Liver (tissue), 9 donors: Measurements from ENCODE around the gene KCNN1. TPM values are rescaled to one million over a fixed set of nuclear protein-coding genes. Genes with fewer than 3 reads are reported as not detected.
A peak's percentile ranks its signal among the peaks of the same experiment; 100 is the strongest.

Source experiments
- DNase-seq: peaks from one replicate; pipeline ENCODE4 v3.0.0-alpha.2; 2017; ENCODE audit warnings: low spot score
- H3K27ac ChIP-seq, 2 donors: one replicate each; pipeline ENCODE4 v1.7.0; 2013; ENCODE audit warnings: inconsistent platforms in 2 of 2, low read length in 2 of 2, control low read depth in 1 of 2, low read depth in 1 of 2, mild to moderate bottlenecking in 1 of 2
- H3K27me3 ChIP-seq, 4 donors: one replicate each; pipeline versions ENCODE4 v1.6.1 to v1.7.0; 2013; ENCODE audit warnings: low read length in 3 of 4, inconsistent platforms in 1 of 4, mild to moderate bottlenecking in 1 of 4, moderate library complexity in 1 of 4; ENCODE audit not compliant: control insufficient read depth in 4 of 4, insufficient read depth in 4 of 4
- H3K36me3 ChIP-seq, 4 donors: one replicate each; pipeline versions ENCODE4 v1.6.1 to v1.7.0; 2013; ENCODE audit warnings: low read length in 3 of 4, mild to moderate bottlenecking in 3 of 4, low read depth in 1 of 4, moderate library complexity in 1 of 4; ENCODE audit not compliant: control insufficient read depth in 4 of 4, insufficient read depth in 3 of 4
- H3K4me1 ChIP-seq, 4 donors: one replicate each; pipeline versions ENCODE4 v1.6.1 to v1.7.0; 2013; ENCODE audit warnings: low read length in 3 of 4, mild to moderate bottlenecking in 3 of 4, moderate library complexity in 1 of 4; ENCODE audit not compliant: control insufficient read depth in 4 of 4, insufficient read depth in 4 of 4
- H3K4me3 ChIP-seq, 3 donors: one replicate each; pipeline versions ENCODE4 v1.6.1 to v1.7.0; 2013; ENCODE audit warnings: low read length in 3 of 3, control low read depth in 1 of 3, low read depth in 1 of 3, mild to moderate bottlenecking in 1 of 3
- H3K9ac ChIP-seq, 2 donors: one replicate each; pipeline ENCODE4 v1.7.0; 2013; ENCODE audit warnings: low read length in 2 of 2, mild to moderate bottlenecking in 2 of 2, moderate library complexity in 2 of 2, control low read depth in 1 of 2, low read depth in 1 of 2
- H3K9me3 ChIP-seq, 4 donors: one replicate each; pipeline versions ENCODE4 v1.6.1 to v1.7.0; 2013; ENCODE audit warnings: low read length in 3 of 4; ENCODE audit not compliant: control insufficient read depth in 4 of 4
- CTCF ChIP-seq: fragments of 150-350 bp; IDR thresholded peaks from 2 replicates; pipeline ENCODE4 v1.5.1; 2017; ENCODE audit warnings: improper control_type of control experiment, low read depth, low read length; ENCODE audit not compliant: missing input control
- FOXA1 ChIP-seq: IDR thresholded peaks from 2 replicates; pipeline ENCODE4 v1.6.1; 2016; ENCODE audit warnings: antibody characterized with exemption
- HNF4A ChIP-seq, 2 donors: conservative IDR thresholded peaks; 2 replicates each; pipeline ENCODE4 v1.6.1; 2016; ENCODE audit warnings: antibody characterized with exemption in 2 of 2, mild to moderate bottlenecking in 2 of 2
- HNF4G ChIP-seq: IDR thresholded peaks from 2 replicates; pipeline ENCODE4 v1.6.1; 2016; ENCODE audit warnings: antibody characterized with exemption
- NR2F2 ChIP-seq: IDR thresholded peaks from 2 replicates; pipeline ENCODE4 v1.6.1; 2016; ENCODE audit warnings: antibody characterized with exemption
- RAD21 ChIP-seq, 2 donors: IDR thresholded peaks; 2 replicates each; pipeline ENCODE4 v1.6.1; 2016; ENCODE audit warnings: antibody characterized with exemption in 2 of 2, mild to moderate bottlenecking in 2 of 2
- RXRA ChIP-seq, 2 donors: IDR thresholded peaks; 2 replicates each; pipeline ENCODE4 v1.6.1; 2017 to 2018; ENCODE audit warnings: antibody characterized with exemption in 2 of 2, mild to moderate bottlenecking in 1 of 2
- SP1 ChIP-seq: IDR thresholded peaks from 2 replicates; pipeline ENCODE4 v1.6.1; 2018; ENCODE audit warnings: antibody characterized with exemption, mild to moderate bottlenecking
- TAF1 ChIP-seq: conservative IDR thresholded peaks from 2 replicates; pipeline ENCODE4 v1.6.1; 2016; ENCODE audit warnings: antibody characterized with exemption, mild to moderate bottlenecking
- YY1 ChIP-seq: IDR thresholded peaks from 2 replicates; pipeline ENCODE4 v1.6.1; 2016; ENCODE audit warnings: antibody characterized with exemption, mild to moderate bottlenecking
- ZBTB33 ChIP-seq: IDR thresholded peaks from 2 replicates; pipeline ENCODE4 v1.6.1; 2016; ENCODE audit warnings: antibody characterized with exemption
- WGBS: extraction: QIAGEN DNeasy Blood & Tissue Kit; methylation state at CpG from one replicate; pipeline ENCODE4 v1.1.7; 2013; 5-methylcytosine and 5-hydroxymethylcytosine counted together
- polyA plus RNA-seq, 2 donors: library from polyadenylated mRNA; stranded (reverse) in 1 of 2; unstranded in 1 of 2; fragments of 200-250 nt in 1 of 2; fragments of >200 nt in 1 of 2; fragmentation: Nextera tagmentation in 1 of 2; extraction: Ambion mirVana in 1 of 2; gene quantifications; one replicate each; pipeline versions ENCODE4 v1.2.1 to v1.2.3, GENCODE V29; 2013 to 2015
- total RNA-seq, 2 donors: library from RNA; depleted of rRNA; stranded (reverse); fragments of >200 nt; gene quantifications; one replicate each; pipeline ENCODE4 v1.2.3, GENCODE V29; 2014
- TF ChIP-seq, protein P1 (sequence below): IDR thresholded peaks from 2 replicates; pipeline ENCODE4 v1.6.1; 2016; ENCODE audit warnings: antibody characterized with exemption
- TF ChIP-seq, protein P2 (sequence below): IDR thresholded peaks from 2 replicates; pipeline ENCODE4 v1.6.1; 2016; ENCODE audit warnings: antibody characterized with exemption, mild to moderate bottlenecking
- TF ChIP-seq, protein P3 (sequence below): IDR thresholded peaks from 2 replicates; pipeline ENCODE4 v1.6.1; 2016; ENCODE audit warnings: antibody characterized with exemption
- donor health status: healthy.
- donor health status: healthy.
- donor health status: healthy.
- donor health status: healthy.
- donor health status: healthy.

KCNN1 gene
- total and polyA plus RNA-seq, 4 donors = 0.05 to 0.08 (median 0.05) TPM; not detected in 1

- Histone ChIP-seq H3K9ac (peak overlapping the region in 1 of 2 donors; percentile 15), H3K27me3 (no peaks in the 10 kb centered on the region), H3K4me1 (peaks cover 6 to 29% (median 14%) of the 10 kb centered on the region in 4 donors), H3K4me3 (no peak overlapping the region), H3K36me3 (peaks cover 0 to 3% (median under 1%) of the 10 kb centered on the region in 4 donors), H3K27ac (peak overlapping the region; percentile 63 to 78), H3K9me3 (no peaks in the 10 kb centered on the region)
- TF ChIP-seq NR2F2 (peak; percentile 49), RXRA (IDR thresholded peaks at IDR 0.05) (peak; percentile 27 to 32), HNF4G (no peak), HNF4A (conservative IDR thresholded peaks at IDR 0.05) (no peak), SP1 (peak; percentile 84), CTCF (peak; percentile 12), ZBTB33 (no peak), FOXA1 (no peak), RAD21 (IDR thresholded peaks at IDR 0.05) (peak in 1 of 2 donors; percentile 49), YY1 (no peak), TAF1 (no peak)
- TF ChIP-seq, protein P1, sequence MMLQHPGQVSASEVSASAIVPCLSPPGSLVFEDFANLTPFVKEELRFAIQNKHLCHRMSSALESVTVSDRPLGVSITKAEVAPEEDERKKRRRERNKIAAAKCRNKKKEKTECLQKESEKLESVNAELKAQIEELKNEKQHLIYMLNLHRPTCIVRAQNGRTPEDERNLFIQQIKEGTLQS = no peak
- TF ChIP-seq, protein P2, sequence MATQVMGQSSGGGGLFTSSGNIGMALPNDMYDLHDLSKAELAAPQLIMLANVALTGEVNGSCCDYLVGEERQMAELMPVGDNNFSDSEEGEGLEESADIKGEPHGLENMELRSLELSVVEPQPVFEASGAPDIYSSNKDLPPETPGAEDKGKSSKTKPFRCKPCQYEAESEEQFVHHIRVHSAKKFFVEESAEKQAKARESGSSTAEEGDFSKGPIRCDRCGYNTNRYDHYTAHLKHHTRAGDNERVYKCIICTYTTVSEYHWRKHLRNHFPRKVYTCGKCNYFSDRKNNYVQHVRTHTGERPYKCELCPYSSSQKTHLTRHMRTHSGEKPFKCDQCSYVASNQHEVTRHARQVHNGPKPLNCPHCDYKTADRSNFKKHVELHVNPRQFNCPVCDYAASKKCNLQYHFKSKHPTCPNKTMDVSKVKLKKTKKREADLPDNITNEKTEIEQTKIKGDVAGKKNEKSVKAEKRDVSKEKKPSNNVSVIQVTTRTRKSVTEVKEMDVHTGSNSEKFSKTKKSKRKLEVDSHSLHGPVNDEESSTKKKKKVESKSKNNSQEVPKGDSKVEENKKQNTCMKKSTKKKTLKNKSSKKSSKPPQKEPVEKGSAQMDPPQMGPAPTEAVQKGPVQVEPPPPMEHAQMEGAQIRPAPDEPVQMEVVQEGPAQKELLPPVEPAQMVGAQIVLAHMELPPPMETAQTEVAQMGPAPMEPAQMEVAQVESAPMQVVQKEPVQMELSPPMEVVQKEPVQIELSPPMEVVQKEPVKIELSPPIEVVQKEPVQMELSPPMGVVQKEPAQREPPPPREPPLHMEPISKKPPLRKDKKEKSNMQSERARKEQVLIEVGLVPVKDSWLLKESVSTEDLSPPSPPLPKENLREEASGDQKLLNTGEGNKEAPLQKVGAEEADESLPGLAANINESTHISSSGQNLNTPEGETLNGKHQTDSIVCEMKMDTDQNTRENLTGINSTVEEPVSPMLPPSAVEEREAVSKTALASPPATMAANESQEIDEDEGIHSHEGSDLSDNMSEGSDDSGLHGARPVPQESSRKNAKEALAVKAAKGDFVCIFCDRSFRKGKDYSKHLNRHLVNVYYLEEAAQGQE = no peak
- TF ChIP-seq, protein P3, sequence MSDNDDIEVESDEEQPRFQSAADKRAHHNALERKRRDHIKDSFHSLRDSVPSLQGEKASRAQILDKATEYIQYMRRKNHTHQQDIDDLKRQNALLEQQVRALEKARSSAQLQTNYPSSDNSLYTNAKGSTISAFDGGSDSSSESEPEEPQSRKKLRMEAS = no peak
- WGBS = 35% methylated on average over 16 of the region's 16 CpGs
- DNase-seq = peak; percentile 64
These were observed 53.5 kb downstream of the KCNN1 start for GRCh38 chr19:18020212-18021085.
